Fibroblast of skin of left quadriceps (primary cell): ENCODE data around the gene KRT36.

Experiments used
- DNase-seq, 2 experiments: peaks; one replicate each; pipeline ENCODE4 v3.0.0-alpha.2; 2013; ENCODE audit warnings: low read depth in 2 of 2

The KRT36 gene

DNA sequence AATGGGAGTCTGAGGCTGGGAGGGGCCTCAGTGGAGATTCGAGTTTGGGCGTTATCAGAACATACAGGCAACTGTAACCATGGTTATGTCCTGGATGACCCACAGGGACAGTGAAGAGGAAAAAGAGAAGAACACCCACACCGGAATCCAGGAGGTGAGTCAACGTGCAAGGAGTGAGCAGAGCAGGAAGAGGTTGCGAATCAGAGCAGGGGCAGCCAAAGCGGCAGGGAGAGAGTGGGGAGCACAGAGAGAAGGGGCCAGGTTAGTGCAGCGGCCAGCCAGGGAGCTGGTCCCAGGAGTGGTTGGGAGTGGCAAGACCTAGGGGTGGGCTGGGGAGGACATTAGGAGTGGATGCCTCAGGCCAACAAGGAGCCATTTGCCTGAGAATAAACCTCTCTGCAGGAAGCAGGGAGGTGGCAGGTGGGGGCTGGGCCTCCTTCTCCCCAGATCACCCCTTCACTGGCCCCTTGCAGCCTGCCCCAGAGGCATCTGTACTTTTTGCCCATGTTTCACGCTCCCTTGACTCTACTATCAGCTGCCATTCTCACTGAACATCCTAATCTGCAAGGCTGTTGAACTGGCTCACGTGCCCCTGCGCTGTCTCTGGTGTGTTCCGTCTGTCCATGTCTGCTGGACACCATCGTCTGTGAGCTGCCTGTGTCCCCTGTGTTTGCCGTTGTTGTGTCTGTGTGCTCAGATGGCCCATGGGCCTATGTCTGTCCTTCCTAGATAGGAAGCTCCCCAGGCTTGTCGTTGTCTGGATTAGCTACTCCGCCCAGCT, 10.6 kb upstream of the KRT36 start:
- DNase-seq, result peak; percentile 7 to 11

DNA sequence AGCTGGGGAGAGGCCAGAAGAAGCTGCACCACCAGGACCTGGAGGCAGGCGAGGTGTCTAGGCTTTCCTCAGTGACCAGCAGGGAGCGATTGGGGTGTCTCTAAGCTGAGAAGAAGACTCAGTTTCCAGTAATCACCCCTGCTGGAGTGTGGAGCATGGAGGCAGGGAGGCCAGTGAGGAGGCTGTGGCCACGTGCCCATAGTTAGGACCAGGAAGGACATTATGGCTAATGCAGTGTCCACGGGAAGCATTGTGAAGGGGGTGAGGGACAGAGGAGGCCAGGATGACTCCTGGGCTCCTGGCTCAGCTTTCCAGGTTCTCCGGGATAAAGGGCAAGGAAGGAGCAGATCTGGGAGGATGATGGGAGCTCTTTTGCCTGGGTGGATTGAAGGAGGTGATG, 10.0 kb upstream of the KRT36 start:
- DNase-seq, result no peak

GRCh38 chr17:41498276-41498675, 8.6 kb upstream of the KRT36 start:
- no peak for DNase-seq

GRCh38 chr17:41496803-41497484, 7.2 kb upstream of the KRT36 start:
- DNase-seq, result peak; percentile 56 to 61

- no peak for DNase-seq
These were observed 4.8 kb upstream of the KRT36 start for GRCh38 chr17:41494524-41494923.

DNA sequence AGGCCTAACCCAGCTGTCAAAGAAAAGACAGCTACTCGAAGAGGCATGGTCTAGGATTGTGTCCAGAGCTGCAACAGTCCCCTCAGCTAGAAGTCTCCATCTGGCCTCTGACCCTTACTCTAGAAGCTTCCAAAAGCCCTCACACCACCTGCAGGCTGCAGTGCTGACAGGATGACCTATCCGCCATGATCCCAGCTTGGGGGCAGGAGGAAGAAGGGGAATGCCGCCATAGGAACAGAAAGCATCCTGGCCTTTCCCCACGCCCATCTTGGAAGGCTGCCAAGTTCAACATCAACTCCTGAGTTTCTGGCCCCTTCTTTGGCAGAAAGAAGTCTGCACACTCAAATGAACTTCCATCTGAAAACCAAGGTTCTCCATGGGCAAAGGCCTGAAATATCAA, 3.1 kb upstream of the KRT36 start:
- DNase-seq, result no peak

DNA sequence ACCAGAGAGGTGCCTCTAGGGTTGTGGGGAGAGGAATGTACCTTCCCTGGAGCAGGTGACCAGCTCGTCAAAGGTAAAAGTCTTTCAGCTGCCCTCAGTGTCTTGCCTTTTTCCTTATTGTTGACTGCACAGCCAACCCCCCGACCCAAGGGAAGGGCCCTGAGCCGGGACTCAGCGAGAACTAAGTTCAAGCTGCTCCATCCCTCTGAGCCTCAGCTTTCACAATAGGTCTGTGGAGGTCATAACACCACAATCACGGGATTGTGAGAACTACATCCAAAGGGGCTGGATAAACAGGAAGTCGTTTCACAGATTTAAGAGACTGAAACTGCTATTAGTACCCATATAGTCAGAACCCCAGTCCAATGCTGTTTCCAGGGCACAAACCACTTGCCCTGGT, 2.6 kb upstream of the KRT36 start:
- DNase-seq, result no peak

- DNase-seq, result no peak
These were observed 1.8 kb upstream of the KRT36 start for GRCh38 chr17:41491476-41491875.

GRCh38 chr17:41490000-41490990, 585 bp upstream of the KRT36 start:
- no peak for DNase-seq

DNA sequence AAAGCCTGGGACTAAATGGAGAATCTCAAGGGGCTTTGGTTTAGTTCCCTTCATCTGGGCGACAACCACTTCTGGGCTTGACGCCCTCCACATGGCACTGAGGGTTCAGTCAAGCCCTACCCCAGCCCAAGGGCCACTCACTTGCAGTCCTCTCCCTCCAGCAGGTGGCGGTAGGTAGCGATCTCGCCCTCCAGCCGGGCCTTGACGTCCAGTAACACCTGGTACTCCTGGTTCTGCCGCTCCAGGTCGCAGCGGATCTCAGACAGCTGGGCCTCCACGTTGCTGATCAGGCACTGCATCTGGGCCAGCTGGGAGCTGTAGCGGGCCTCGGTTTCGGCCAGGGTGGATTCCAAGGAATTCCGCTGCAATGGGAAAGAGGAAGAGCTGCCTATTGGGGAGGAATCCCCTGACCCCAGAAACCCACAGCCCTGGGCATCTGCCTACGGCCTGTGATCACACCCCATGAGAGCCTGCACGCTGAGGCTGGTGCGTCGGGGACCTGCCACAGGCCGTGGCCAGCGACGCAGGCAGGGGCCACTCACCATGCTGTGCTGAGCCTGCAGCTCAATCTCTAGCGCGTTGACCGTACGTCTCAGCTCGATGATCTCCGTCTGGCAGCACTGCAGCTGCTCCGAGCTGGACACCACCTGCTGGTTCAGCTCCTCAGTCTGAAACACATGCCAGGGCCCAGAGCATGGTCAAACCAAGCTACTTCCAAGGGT, 2.7 kb downstream of the KRT36 start:
- DNase-seq, result no peak

DNA sequence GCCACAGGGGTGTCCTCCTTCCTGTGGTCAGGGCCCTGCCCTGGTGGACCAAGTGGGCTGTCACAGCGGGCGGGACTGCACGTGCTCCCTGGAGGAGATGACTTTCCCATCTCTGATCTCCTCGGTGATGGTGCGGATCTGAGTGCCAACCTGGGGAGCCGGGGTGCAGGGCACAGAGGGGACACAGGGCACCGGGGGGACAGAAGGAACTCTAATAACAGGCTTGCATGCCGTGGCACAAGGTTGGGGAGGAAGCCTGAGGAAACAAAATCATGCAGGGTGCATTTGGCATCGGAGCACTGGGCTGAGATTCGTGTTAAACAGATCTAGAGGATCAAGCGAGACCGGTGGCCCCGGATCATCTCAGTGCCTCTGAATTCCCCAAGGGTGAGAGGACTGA, 3.4 kb downstream of the KRT36 start:
- DNase-seq, result no peak

- no peak for DNase-seq
These were observed 4.5 kb downstream of the KRT36 start for GRCh38 chr17:41484920-41485904.

GRCh38 chr17:41483991-41484826, 5.5 kb downstream of the KRT36 start:
- DNase-seq, result no peak

DNA sequence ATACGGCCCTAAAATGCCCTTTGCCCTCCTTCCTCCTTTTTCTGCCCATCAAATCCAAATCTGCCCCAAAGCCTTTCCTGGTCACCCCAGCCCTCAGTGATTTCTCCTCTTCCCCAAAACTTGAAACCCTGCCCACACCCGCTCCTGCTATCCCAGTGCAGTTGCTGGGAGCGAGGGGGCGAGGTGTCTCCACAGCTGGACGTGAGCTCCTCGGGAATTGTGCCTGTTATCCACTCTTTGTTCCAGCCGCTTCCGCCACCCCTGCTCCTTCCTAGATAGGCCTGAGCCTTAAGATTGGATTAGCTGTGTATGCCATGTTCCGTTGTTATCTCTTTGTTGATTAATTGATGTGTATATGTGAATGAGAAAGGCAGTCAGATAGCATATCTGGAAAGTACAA, 6.2 kb downstream of the KRT36 start:
- DNase-seq, result no peak

GRCh38 chr17:41481036-41481435, 8.7 kb downstream of the KRT36 start, which contains the start of gene KRT35:
KRT35 (minus strand) TSS chr17:41481151; CDS start chr17:41481097, 54 bp downstream.
- DNase-seq, result no peak

DNA sequence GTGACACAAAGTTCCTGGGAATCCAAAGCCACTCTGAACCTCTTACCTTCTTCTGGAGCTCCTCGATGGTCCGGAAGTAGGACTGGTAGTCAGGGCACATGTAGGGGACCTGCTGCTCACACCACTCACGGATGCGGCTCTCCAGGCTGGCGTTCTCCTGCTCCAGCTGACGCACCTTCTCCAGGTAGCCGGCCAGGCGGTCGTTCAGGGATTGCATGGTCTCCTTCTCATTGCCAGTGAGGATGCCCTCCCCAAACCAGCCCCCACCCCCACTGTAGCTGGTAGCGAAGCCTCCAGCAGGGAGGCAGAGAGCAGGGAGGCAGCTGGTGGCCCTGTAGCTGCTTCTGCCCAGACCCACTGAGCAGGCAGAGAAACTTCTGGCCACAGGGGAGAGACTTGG, 9.1 kb downstream of the KRT36 start:
- no peak for DNase-seq

DNA sequence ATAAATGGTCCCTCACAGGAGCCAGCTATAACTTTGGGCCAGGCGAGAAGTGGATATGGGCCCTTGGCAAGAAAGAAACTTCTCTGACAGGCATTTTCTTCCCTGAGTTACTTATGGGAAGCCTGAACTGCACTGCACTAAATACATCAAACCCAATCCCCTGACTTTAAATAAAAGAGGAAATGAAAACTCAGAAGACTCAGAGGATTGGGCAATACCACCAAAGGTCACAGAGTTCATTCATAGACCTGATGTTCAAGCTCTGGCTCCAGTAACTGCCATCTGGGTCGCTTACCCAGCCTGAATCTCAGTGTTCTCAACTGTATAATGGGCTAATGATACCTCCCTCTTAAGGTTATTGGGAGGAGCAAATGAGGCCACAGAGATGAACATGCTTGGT, 9.6 kb downstream of the KRT36 start:
- DNase-seq, result no peak

DNA sequence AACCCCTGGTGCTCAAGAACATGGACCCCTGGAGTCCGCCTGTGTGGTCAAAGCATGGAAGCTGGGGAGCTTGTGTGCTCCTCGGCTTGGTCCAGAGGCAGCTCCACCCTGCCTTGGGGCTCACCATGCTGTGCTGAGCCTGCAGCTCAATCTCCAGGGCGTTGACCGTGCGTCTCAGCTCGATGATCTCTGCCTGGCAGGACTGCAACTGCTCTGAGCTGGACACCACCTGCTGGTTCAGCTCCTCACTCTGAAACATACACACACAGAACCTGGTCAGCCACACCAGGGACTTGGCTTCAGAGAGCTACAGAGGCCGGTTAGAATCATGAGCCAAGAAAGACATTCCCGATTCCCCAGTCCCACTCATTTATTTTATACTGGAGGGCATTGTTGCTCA, 11.5 kb downstream of the KRT36 start:
- DNase-seq, result no peak
